Stimulated activated CD4-positive, alpha-beta T cell treated with anti-CD3 and anti-CD28 coated beads, Interleukin-12 subunit alpha, Interleukin-12 subunit beta, amount 100 ng/mL, for 24 hours (primary cell): Measurements from ENCODE around the gene LMF1.

ENCODE experiments used
- DNase-seq, 2 experiments: peaks; one replicate each; pipeline ENCODE4 v3.0.0-alpha.2; 2020; ENCODE audit warnings: low read depth in 2 of 2

LMF1 gene

GRCh38 chr16:970766-971581 lies at the start of gene LMF1:
Gene LMF1, minus strand, starts transcription at chr16:970984. Its CDS starts 4 bp downstream, at chr16:970980.
- DNase-seq, result peak; percentile 94 to 96

GRCh38 chr16:1020091-1020399 lies 49.3 kb upstream of the LMF1 start:
- DNase-seq, result no peak

GRCh38 chr16:1019231-1020090 lies 48.7 kb upstream of the LMF1 start:
- no peak for DNase-seq

- no peak for DNase-seq
Measured at GRCh38 chr16:1018447-1019198, 47.8 kb upstream of the LMF1 start.

- no peak for DNase-seq
Measured at GRCh38 chr16:1014771-1015495, 44.1 kb upstream of the LMF1 start.

- DNase-seq, result no peak
Measured at GRCh38 chr16:1014221-1014620, 43.4 kb upstream of the LMF1 start.

- DNase-seq, result no peak
Measured at GRCh38 chr16:1013593-1013900, 42.8 kb upstream of the LMF1 start.

- DNase-seq, result no peak
Measured at GRCh38 chr16:1012722-1013592, 42.2 kb upstream of the LMF1 start.

- no peak for DNase-seq
Measured at GRCh38 chr16:1012135-1012534, 41.4 kb upstream of the LMF1 start.

- DNase-seq, result no peak
Measured at GRCh38 chr16:1011316-1012082, 40.7 kb upstream of the LMF1 start.

- DNase-seq, result no peak
Measured at GRCh38 chr16:1010815-1011214, 40.0 kb upstream of the LMF1 start.

- no peak for DNase-seq
Measured at GRCh38 chr16:1010251-1010650, 39.5 kb upstream of the LMF1 start.

- no peak for DNase-seq
Measured at GRCh38 chr16:1009358-1010150, 38.8 kb upstream of the LMF1 start.

GRCh38 chr16:1008085-1008484 lies 37.3 kb upstream of the LMF1 start:
- DNase-seq, result no peak

GRCh38 chr16:1007284-1007850 lies 36.6 kb upstream of the LMF1 start:
- DNase-seq, result no peak

- no peak for DNase-seq
Measured at GRCh38 chr16:1006781-1007180, 36.0 kb upstream of the LMF1 start.

GRCh38 chr16:1005286-1005685 lies 34.5 kb upstream of the LMF1 start:
- no peak for DNase-seq

- DNase-seq, result peak; percentile 31 to 42
Measured at GRCh38 chr16:1003391-1004347, 32.9 kb upstream of the LMF1 start.
